ENCODE data around the gene SHOC2. TPM values are rescaled to one million over a fixed set of nuclear protein-coding genes. Genes with fewer than 3 reads are reported as not detected.

SHOC2 gene
- total RNA-seq, 1 donor from 2014 or later = 47.9 TPM

- TF ChIP-seq CTCF (IDR thresholded peaks at IDR 0.05; ENCODE audit: borderline replicate concordance) = no peak
- no peak for DNase-seq
- Histone ChIP-seq H3K27ac (replicated peaks) (no peak overlapping the region), H3K36me3 (no peaks in the 10 kb centered on the region), H3K4me1 (peaks cover 22% of the 10 kb centered on the region), H3K4me3 (no peak overlapping the region), H3K9me3 (replicated peaks) (no peaks in the 10 kb centered on the region), H3K27me3 (ENCODE audit: low read depth) (no peaks in the 10 kb centered on the region)
- intact Hi-C loops (cut with micrococcal nuclease) = no loop called here
Measured at GRCh38 chr10:110936757-110937156, 17.4 kb downstream of the SHOC2 start.

- intact Hi-C loops (cut with micrococcal nuclease) = no loop called here
- TF ChIP-seq CTCF (IDR thresholded peaks at IDR 0.05; ENCODE audit: borderline replicate concordance) = no peak
- H3K4me1 ChIP-seq = peaks cover 13% of the 10 kb centered on the region
- peaks cover 6% of the 10 kb centered on the region for H3K36me3 ChIP-seq
- no peaks in the 10 kb centered on the region for H3K9me3 ChIP-seq (replicated peaks)
- no peak overlapping the region for H3K27ac ChIP-seq (replicated peaks)
- no peak for DNase-seq
- H3K27me3 ChIP-seq (ENCODE audit: low read depth) = no peaks in the 10 kb centered on the region
- no peak overlapping the region for H3K4me3 ChIP-seq
Measured at GRCh38 chr10:110939419-110939818, 20.0 kb downstream of the SHOC2 start.

GRCh38 chr10:110944792-110945396, 25.5 kb downstream of the SHOC2 start:
- H3K36me3 ChIP-seq = peaks cover 6% of the 10 kb centered on the region
- peak overlapping the region; percentile 4 for H3K4me3 ChIP-seq
- intact Hi-C loops (cut with micrococcal nuclease) = no loop called here
- peak overlapping the region; percentile 32 for H3K27ac ChIP-seq (replicated peaks)
- DNase-seq = no peak
- no peaks in the 10 kb centered on the region for H3K27me3 ChIP-seq (ENCODE audit: low read depth)
- TF ChIP-seq CTCF (IDR thresholded peaks at IDR 0.05; ENCODE audit: borderline replicate concordance) = no peak
- H3K9me3 ChIP-seq (replicated peaks) = no peaks in the 10 kb centered on the region
- H3K4me1 ChIP-seq = peaks cover 36% of the 10 kb centered on the region

GRCh38 chr10:110946496-110946895, 27.1 kb downstream of the SHOC2 start:
- intact Hi-C loops (cut with micrococcal nuclease) = no loop called here
- Histone ChIP-seq H3K27ac (replicated peaks) (no peak overlapping the region), H3K4me1 (peaks cover 36% of the 10 kb centered on the region), H3K27me3 (ENCODE audit: low read depth) (no peaks in the 10 kb centered on the region), H3K4me3 (no peak overlapping the region), H3K36me3 (peaks cover 6% of the 10 kb centered on the region), H3K9me3 (replicated peaks) (no peaks in the 10 kb centered on the region)
- no peak for TF ChIP-seq CTCF (IDR thresholded peaks at IDR 0.05; ENCODE audit: borderline replicate concordance)
- no peak for DNase-seq

GRCh38 chr10:110947061-110947595, 27.7 kb downstream of the SHOC2 start:
- no peak for TF ChIP-seq CTCF (IDR thresholded peaks at IDR 0.05; ENCODE audit: borderline replicate concordance)
- peaks cover 36% of the 10 kb centered on the region for H3K4me1 ChIP-seq
- no peaks in the 10 kb centered on the region for H3K27me3 ChIP-seq (ENCODE audit: low read depth)
- no peak for DNase-seq
- peaks cover 6% of the 10 kb centered on the region for H3K36me3 ChIP-seq
- intact Hi-C loops (cut with micrococcal nuclease) = no loop called here
- no peaks in the 10 kb centered on the region for H3K9me3 ChIP-seq (replicated peaks)
- no peak overlapping the region for H3K4me3 ChIP-seq
- no peak overlapping the region for H3K27ac ChIP-seq (replicated peaks)
